IPS-15b (cell line): ENCODE data around the gene WDR19.
"Not testable (repeated sequence)": the region's sequence is repeated elsewhere in the genome, so short reads cannot be mapped to it uniquely, and the experiment has no call there.

Experiments
- H3K27me3 ChIP-seq: one replicate; pipeline ENCODE4 v1.6.1; 2013; ENCODE audit warnings: low read length; ENCODE audit not compliant: control insufficient read depth, insufficient read depth
- H3K36me3 ChIP-seq: one replicate; pipeline ENCODE4 v1.6.1; 2013; ENCODE audit warnings: low read length; ENCODE audit not compliant: control insufficient read depth, insufficient read depth
- H3K4me1 ChIP-seq: one replicate; pipeline ENCODE4 v1.6.1; 2013; ENCODE audit warnings: mild to moderate bottlenecking, low read length; ENCODE audit not compliant: control insufficient read depth, insufficient read depth
- H3K4me3 ChIP-seq: one replicate; pipeline ENCODE4 v1.5.1; 2013; ENCODE audit warnings: low read depth, low read length
- H3K9ac ChIP-seq: one replicate; pipeline ENCODE4 v1.6.1; 2013; ENCODE audit warnings: low read depth, mild to moderate bottlenecking, low read length
- H3K9me3 ChIP-seq: one replicate; pipeline ENCODE4 v1.6.1; 2013; ENCODE audit warnings: mild to moderate bottlenecking, low read length; ENCODE audit not compliant: control insufficient read depth, insufficient read depth

Gene WDR19

DNA sequence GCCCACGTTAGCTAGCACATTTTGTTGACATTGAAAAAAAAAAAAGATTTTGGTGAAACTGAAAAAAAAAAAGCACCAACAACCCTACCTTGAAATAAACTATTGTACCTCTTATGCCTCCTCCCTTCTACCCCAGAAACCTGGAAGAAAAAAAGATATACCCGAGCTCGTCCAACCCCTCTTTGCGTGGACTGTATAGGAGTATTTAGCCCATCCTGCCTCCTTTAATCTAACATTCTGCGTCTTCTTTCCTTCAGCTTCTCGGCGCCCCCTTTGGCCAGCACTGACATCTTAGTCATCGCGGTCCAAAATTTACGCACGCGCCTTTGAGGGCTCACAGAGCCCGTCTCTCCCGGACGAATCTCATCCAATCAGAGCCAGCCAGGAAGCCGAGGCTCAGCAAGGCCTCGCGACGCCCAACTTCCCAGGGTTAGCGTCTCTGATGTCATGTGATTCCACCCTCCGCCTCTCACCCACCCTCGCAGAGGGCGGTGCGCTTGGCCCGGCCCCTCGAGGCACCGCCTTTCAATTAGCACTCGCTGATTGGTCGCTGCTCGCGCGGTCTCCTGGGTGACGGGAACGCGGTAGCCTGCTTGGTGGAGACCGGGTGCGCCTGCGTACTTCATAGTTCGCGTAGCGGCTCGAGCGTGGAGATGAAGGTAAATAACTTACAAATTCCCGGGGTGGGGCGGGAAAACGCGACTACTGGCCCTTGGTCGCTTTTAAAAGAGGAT, at the start of gene WDR19:
Gene WDR19, plus strand, starts transcription at position 625 of the 734 bp plus-strand sequence. Its CDS starts 29 bp downstream, at position 654.
- peak within 1 kb of the TSS; percentile 96 for H3K4me3 ChIP-seq
- H3K9me3 ChIP-seq: no peaks in the 10 kb centered on the region
- peaks cover 2% of the 10 kb centered on the region for H3K4me1 ChIP-seq
- H3K9ac ChIP-seq: peak within 1 kb of the TSS; percentile 60
- no peaks in the 10 kb centered on the region for H3K27me3 ChIP-seq
- no peaks in the 10 kb centered on the region for H3K36me3 ChIP-seq

DNA sequence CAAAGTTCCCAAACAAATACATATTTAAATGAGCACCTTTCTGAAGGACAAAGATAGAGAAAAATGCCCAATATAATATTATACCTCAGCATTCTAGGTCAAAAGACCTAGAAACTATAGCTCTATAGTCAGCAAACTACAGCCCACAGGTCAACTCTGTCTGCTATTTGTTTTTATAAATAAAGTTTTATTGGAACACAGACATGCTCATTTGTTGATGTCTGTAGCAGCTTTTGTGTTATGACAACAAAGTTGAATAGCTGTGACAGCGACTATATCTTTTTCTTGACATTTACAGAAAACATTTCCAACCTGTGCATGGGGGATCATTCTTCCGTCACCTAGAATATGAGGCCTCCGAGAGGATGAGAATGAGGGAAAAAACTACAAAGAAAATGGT, 48.7 kb upstream of the WDR19 start:
- Histone ChIP-seq H3K27me3 (no peaks in the 10 kb centered on the region), H3K9ac (no peak overlapping the region), H3K36me3 (no peaks in the 10 kb centered on the region), H3K4me3 (no peak overlapping the region), H3K9me3 (no peaks in the 10 kb centered on the region), H3K4me1 (peaks cover 3% of the 10 kb centered on the region)

DNA sequence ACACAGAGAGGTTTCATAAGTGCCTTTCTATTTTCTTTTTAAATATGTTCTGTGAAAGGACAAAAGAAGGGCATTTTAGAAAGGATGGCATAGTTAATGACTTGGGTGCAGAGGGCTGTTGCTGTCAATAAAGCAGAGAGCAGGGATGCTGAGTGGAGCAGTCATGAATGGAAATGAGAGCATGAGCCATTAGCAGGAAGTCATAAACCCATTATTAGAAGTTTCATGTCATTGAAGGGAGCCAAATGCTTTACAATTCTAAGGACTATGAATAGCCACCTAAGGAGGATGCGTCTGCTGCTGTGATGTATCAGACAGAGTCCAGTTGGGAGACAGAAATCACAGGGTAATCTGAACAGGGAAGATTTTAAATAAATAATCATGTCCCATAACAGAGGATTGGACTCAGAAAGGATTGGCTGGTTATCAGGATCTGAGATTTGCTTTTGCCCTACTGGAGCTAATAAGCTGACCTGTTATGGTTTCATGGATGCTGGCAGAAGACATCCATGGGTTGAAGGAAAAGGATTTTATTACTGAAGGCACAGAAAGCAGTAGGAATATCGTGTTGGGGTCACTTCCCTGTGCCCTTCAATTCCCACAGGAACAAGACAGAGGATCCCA, 47.5 kb upstream of the WDR19 start:
- Histone ChIP-seq H3K4me3 (no peak overlapping the region), H3K9ac (no peak overlapping the region), H3K36me3 (no peaks in the 10 kb centered on the region), H3K9me3 (no peaks in the 10 kb centered on the region), H3K27me3 (no peaks in the 10 kb centered on the region), H3K4me1 (peaks cover 3% of the 10 kb centered on the region)

DNA sequence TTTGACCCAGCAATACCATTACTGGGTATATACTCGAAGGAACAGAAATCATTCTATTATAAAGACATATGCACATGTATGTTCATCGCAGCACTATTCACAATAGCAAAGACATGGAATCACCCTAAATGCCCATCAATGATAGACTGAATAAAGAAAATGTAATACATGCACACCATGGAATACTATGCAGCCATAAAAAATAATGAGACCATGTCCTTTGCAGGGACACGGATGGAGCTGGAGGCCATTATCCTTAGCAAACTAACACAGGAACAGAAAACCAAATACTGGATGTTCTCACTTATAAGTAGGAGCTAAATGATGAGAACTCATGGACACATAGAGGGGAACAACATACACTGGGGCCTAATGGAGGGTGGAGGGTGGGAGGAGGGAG, 44.1 kb upstream of the WDR19 start:
- H3K4me3 ChIP-seq, H3K36me3 ChIP-seq, H3K9ac ChIP-seq, H3K27me3 ChIP-seq, H3K9me3 ChIP-seq, H3K4me1 ChIP-seq: not testable (repeated sequence)

DNA sequence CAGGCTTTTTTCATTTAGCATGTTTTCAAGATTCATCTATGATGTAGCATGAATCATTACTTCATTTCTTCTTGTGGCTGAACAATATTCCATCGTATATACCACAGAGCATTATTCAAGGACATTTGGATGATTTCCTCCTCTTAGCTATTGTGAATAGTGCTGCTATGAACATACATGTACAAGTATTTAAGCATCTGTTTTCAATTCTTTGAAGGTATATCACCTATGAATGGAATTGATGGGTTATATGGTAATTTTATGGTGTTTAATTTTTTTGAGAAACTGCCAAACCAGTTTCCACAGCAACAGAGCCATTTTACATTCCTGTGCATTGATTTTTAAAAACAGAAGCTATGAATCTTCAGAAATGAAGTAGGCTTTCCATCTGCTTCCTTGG, 36.1 kb upstream of the WDR19 start:
- no peak overlapping the region for H3K4me3 ChIP-seq
- H3K9me3 ChIP-seq: no peaks in the 10 kb centered on the region
- H3K36me3 ChIP-seq: no peaks in the 10 kb centered on the region
- H3K4me1 ChIP-seq: no peaks in the 10 kb centered on the region
- H3K9ac ChIP-seq: no peak overlapping the region
- H3K27me3 ChIP-seq: no peaks in the 10 kb centered on the region

DNA sequence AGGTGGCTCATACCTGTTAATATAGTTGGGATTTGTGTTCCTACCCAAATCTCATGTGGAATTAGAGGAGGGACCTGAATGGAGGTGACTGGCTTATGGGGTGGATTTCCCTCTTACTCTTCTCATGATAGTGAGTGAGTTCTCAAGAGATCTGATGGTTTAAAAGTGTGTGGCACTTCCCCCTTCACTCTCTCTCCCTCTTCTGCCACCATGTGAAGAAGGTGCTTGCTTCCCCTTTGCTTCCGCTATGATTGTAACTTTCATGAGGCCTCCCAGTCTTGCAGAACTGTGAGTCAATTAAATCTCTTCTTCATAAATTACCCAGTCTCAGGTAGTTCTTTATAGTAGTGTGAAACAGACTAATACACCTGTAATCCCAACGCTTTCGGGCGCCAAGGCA, 28.3 kb upstream of the WDR19 start:
- Histone ChIP-seq H3K27me3 (no peaks in the 10 kb centered on the region), H3K4me3 (no peak overlapping the region), H3K9ac (no peak overlapping the region), H3K4me1 (no peaks in the 10 kb centered on the region), H3K9me3 (no peaks in the 10 kb centered on the region), H3K36me3 (no peaks in the 10 kb centered on the region)

DNA sequence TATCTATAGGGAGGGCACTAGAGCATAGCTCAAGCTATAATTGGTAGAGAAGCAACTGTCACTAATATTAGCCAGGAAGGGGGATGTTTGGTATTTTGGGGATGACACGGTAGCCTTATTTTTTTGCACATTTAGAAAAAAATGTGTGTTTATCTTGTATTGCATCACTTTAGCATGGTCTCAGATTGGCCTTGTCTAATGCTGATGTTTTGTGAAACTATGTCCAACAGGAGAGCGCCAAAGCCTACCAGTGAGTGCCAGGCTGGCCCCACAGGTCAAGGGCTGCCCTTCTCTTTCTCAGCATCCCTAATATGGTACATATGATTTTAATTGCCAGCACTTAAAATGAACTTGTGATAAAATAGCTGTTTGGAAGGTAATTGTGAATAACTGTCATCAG, 24.8 kb upstream of the WDR19 start:
- Histone ChIP-seq H3K9me3 (no peaks in the 10 kb centered on the region), H3K9ac (no peak overlapping the region), H3K4me3 (no peak overlapping the region), H3K36me3 (no peaks in the 10 kb centered on the region), H3K27me3 (no peaks in the 10 kb centered on the region), H3K4me1 (no peaks in the 10 kb centered on the region)

DNA sequence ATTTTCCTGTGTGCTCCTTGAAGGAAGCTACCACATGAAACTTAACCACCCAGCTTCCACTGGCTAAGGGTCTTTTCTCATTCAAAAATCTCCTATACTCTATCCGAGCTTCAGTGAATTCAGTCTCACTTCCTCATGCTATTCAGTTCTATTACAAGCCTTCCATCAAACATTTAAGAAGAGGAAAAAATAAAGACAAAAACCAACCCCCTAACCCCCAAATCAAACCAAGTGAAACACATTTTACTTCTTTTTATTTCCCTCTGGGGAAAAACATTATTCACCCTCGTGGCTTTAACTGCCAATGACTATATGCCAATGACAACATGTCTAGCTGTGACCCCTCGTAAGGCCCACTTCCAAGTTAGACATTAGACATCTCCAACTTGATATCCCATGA, 16.2 kb upstream of the WDR19 start:
- no peaks in the 10 kb centered on the region for H3K4me1 ChIP-seq
- H3K27me3 ChIP-seq: no peaks in the 10 kb centered on the region
- no peak overlapping the region for H3K4me3 ChIP-seq
- H3K36me3 ChIP-seq: no peaks in the 10 kb centered on the region
- H3K9me3 ChIP-seq: no peaks in the 10 kb centered on the region
- no peak overlapping the region for H3K9ac ChIP-seq

DNA sequence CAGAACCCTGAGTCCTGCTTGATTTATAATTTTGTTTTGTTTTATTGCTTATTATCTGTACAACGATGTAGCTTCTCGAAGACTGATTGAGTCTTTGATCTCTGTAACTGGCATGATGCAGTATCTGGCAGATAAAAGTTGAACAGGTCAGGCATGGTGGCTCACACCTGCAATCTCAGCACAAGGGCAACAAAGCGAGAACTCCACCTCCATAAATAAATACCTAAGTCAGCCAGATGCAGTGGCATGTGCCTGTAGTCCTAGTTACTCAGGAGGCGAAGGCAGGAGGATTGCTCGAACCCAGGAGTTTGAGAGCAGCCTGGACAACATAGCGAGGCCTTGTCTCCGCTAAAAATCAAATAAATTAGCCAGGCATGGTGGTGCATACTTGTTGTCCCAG, 15.7 kb upstream of the WDR19 start:
- Histone ChIP-seq H3K9me3 (no peaks in the 10 kb centered on the region), H3K4me3 (no peak overlapping the region), H3K36me3 (no peaks in the 10 kb centered on the region), H3K4me1 (no peaks in the 10 kb centered on the region), H3K9ac (no peak overlapping the region), H3K27me3 (no peaks in the 10 kb centered on the region)

DNA sequence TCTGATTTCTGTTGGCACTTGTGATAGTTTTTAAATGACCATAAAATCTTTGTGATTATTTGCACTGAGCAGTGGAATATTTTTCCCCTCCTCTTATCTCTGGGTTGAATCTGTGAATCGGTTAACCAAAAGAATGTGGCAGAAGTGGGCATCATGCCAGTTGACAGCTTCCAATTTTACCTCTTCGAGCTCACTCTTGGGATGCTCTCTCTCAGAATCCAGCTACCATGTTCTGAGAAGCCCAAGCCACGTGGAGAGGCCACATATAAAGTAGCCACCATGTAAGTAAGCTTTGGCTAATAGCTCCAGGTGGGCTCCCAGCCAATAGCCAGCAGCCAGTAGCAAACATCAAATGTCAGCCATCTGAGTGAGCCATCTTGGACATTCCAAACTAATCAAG, 12.9 kb upstream of the WDR19 start:
- Histone ChIP-seq H3K4me1 (no peaks in the 10 kb centered on the region), H3K36me3 (no peaks in the 10 kb centered on the region), H3K27me3 (no peaks in the 10 kb centered on the region), H3K9ac (no peak overlapping the region), H3K9me3 (no peaks in the 10 kb centered on the region), H3K4me3 (no peak overlapping the region)

DNA sequence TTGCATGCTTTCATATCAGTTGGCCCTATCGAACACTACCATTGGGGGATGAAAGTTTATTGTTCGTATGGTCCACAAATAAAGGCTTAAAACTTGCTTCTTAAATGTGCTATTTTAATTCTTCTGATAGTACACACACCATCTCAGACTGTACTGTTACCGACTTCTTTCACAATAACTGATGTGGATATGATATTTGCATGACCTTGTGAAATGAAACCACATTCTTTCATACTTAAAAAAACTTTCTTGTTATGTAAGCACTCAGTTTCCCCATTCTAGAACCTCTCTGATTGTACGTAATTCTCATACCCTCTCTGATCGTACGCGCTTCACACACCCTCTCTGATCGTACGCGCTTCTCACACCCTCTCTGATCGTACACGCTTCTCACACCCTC, 12.0 kb upstream of the WDR19 start:
- no peak overlapping the region for H3K4me3 ChIP-seq
- no peaks in the 10 kb centered on the region for H3K4me1 ChIP-seq

DNA sequence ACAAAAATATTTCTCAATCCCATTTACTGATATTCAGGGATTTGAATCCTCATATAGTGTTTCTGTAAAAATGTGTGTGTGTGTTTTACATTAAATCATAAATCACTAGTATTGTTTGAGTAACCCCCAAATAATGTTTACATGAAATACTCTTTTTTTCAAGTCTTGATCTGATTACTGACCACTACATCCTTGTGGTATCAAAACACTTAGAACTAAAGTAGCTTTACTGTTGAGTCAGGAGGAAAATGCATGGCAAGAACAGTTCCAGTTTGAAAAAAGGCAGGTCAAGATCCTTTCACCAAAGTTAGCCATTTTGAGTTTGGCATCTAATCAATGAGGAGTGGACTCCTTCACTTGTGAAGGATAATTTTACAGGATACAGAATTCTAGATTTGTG, 3.6 kb upstream of the WDR19 start:
- no peaks in the 10 kb centered on the region for H3K9me3 ChIP-seq
- H3K36me3 ChIP-seq: no peaks in the 10 kb centered on the region

More for the DNA sequence above, 12.0 kb upstream of the WDR19 start:
- no peaks in the 10 kb centered on the region for H3K27me3 ChIP-seq
- H3K9me3 ChIP-seq: no peaks in the 10 kb centered on the region
- no peaks in the 10 kb centered on the region for H3K36me3 ChIP-seq
- H3K9ac ChIP-seq: no peak overlapping the region

More for the DNA sequence above, 3.6 kb upstream of the WDR19 start:
- H3K9ac ChIP-seq: no peak overlapping the region
- no peaks in the 10 kb centered on the region for H3K27me3 ChIP-seq
- H3K4me1 ChIP-seq: peaks cover 2% of the 10 kb centered on the region
- no peak overlapping the region for H3K4me3 ChIP-seq
